Thoracic aorta (tissue), 2 donors: Measurements from ENCODE around the gene KRT13. TPM values are rescaled to one million over a fixed set of nuclear protein-coding genes. Genes with fewer than 3 reads are reported as not detected.

Source experiments
- ATAC-seq: fragments of 150-250 bp; one replicate; pipeline ENCODE4 v1.8.0; 2017; ENCODE audit warnings: low read depth; ENCODE audit not compliant: insufficient number of reproducible peaks, low FRiP score
- DNase-seq: peaks from one replicate; pipeline ENCODE4 v3.0.0-alpha.2; 2020; ENCODE audit warnings: low spot score
- H3K27ac ChIP-seq, 2 donors: fragments of 200-600 bp; sonication (generic); 1 replicate in 1 of 2; 2 replicates in 1 of 2; pipeline ENCODE4 v1.5.1; 2016; ENCODE audit warnings: mild to moderate bottlenecking in 2 of 2, moderate library complexity in 2 of 2
- H3K27me3 ChIP-seq: fragments of 200-600 bp; sonication (generic); replicated peaks from 2 replicates; pipeline ENCODE4 v1.6.0; 2016; ENCODE audit warnings: mild to moderate bottlenecking; ENCODE audit not compliant: insufficient read depth
- H3K36me3 ChIP-seq: fragments of 200-600 bp; sonication (generic); one replicate; pipeline ENCODE4 v1.5.1; 2016
- H3K4me1 ChIP-seq, 2 donors: fragments of 200-600 bp; sonication (generic); 1 replicate in 1 of 2; 2 replicates in 1 of 2; pipeline versions ENCODE4 v1.5.1 to v1.6.0; 2016; ENCODE audit warnings: low read depth in 2 of 2, mild to moderate bottlenecking in 1 of 2; ENCODE audit not compliant: control insufficient read depth in 1 of 2
- H3K4me3 ChIP-seq: fragments of 200-600 bp; sonication (generic); 2 replicates; pipeline ENCODE4 v1.5.1; 2016; ENCODE audit warnings: mild to moderate bottlenecking
- H3K9me3 ChIP-seq: fragments of 200-600 bp; sonication (generic); 2 replicates; pipeline ENCODE4 v1.5.1; 2016
- total RNA-seq, 2 donors: library from RNA; depleted of rRNA; stranded (reverse); fragments of >200 nt; gene quantifications; one replicate each; pipeline versions ENCODE4 v1.1.0 to v1.2.3, GENCODE V29; 2016
- TF ChIP-seq, protein P1 (sequence below): fragments of 200-600 bp; sonication (generic); IDR thresholded peaks from one replicate; pipeline ENCODE4 v1.5.1; 2019; ENCODE audit warnings: antibody characterized with exemption

The KRT13 gene
- total RNA-seq, 2 donors from 2014 or later: 1.4 TPM; not detected in 1

DNA sequence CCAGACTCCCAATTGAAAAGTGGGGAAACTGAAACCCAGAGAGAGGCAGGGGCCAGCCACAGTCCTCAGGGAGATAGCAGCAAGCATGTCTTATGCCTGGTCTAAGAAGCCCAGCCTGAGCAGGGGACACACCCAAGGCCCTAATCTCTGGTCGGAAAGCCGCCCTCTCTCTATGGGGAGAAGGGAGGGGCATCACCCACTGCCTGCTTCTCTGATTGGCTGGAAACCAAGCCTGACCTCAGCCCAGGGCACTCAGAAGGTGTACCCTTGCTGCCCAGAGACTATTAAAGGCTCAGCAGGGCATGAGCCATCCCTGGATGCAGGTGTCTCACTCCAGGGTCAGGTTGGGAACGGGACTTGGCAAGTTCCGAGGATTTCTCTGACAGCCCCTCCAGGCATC, 5.7 kb upstream of the KRT13 start:
- H3K4me3 ChIP-seq: no peak overlapping the region
- no peak overlapping the region for H3K27ac ChIP-seq

DNA sequence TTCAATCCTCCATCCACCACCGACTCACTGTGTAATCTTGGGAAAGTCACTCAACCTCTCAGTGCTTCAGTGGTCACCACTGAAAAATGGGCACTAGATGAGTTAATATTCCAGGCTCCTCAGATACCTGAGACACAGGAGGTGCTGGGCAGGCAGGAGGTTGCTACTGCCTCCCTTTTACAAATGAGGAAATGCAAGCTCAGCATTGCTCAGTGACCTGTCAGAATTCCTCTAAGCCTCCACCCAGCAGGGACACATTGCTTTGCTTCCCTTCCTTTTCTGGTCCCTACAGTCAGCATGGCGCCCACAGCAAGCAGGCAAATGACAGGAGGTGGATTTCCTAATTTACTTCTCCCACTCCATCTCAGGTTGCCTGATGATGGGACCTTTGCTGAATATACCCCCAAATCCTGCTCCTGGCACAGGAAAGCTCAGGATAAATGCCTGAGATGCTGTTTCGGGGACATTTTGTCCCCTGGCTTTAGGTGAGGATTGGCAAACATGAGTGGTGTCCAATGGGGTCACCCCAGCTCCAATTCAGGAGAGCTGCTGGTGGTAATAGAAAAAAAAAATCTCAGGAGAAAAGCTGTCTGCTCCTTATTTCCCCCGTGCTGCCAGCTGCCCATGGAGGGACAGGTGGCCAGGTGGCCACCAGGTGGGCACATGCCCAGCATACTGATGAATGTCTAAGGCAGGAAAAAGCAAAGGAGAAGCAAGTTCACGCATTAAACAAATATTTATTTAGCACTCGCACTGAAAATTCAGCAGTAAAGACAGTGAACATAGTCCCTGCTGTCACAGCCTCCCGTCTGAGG, 5.0 kb upstream of the KRT13 start:
- TF ChIP-seq, protein P1, sequence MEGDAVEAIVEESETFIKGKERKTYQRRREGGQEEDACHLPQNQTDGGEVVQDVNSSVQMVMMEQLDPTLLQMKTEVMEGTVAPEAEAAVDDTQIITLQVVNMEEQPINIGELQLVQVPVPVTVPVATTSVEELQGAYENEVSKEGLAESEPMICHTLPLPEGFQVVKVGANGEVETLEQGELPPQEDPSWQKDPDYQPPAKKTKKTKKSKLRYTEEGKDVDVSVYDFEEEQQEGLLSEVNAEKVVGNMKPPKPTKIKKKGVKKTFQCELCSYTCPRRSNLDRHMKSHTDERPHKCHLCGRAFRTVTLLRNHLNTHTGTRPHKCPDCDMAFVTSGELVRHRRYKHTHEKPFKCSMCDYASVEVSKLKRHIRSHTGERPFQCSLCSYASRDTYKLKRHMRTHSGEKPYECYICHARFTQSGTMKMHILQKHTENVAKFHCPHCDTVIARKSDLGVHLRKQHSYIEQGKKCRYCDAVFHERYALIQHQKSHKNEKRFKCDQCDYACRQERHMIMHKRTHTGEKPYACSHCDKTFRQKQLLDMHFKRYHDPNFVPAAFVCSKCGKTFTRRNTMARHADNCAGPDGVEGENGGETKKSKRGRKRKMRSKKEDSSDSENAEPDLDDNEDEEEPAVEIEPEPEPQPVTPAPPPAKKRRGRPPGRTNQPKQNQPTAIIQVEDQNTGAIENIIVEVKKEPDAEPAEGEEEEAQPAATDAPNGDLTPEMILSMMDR: no peak
- Histone ChIP-seq H3K36me3 (no peaks in the 10 kb centered on the region), H3K9me3 (no peaks in the 10 kb centered on the region), H3K27ac (no peak overlapping the region), H3K4me1 (no peaks in the 10 kb centered on the region), H3K4me3 (no peak overlapping the region), H3K27me3 (no peaks in the 10 kb centered on the region)
- DNase-seq (no peak), ATAC-seq (no peak)

More for the DNA sequence above, 5.7 kb upstream of the KRT13 start:
- no peaks in the 10 kb centered on the region for H3K36me3 ChIP-seq
- no peaks in the 10 kb centered on the region for H3K9me3 ChIP-seq
- TF ChIP-seq, protein P1: no peak
- H3K4me1 ChIP-seq: no peaks in the 10 kb centered on the region
- no peak for DNase-seq
- no peaks in the 10 kb centered on the region for H3K27me3 ChIP-seq
- no peak for ATAC-seq

DNA sequence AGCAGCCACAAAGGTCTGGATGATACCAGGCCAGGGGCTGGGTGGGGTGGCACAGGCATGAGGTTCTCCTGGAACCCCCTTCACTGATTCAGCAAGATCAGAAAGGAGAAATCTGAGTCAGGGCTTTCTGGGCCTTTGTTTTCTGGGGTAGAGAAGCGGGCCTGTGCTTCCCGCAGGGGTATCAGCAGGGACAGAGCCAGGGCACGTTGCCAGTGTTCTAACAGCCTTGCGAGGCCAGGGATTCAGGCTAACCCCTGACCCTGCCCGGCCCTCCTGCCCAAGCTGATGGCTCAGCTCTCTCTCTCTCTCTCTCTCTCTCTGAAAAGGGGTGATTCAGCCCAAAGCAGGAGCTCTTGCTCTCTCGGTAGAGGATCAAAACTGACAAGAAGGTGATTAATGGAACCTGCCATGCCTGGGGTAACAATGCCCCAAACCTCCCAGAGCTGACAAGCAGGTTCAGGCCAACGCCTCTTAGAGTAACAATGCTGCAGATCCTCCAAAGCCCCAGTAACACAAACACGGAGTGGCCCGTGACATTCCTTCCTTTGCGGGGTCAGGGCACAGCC, 2.0 kb upstream of the KRT13 start:
- DNase-seq (no peak), ATAC-seq (no peak)
- TF ChIP-seq, protein P1: no peak
- Histone ChIP-seq H3K4me3 (no peak overlapping the region), H3K27ac (no peak overlapping the region), H3K36me3 (no peaks in the 10 kb centered on the region), H3K4me1 (no peaks in the 10 kb centered on the region), H3K9me3 (no peaks in the 10 kb centered on the region), H3K27me3 (no peaks in the 10 kb centered on the region)

DNA sequence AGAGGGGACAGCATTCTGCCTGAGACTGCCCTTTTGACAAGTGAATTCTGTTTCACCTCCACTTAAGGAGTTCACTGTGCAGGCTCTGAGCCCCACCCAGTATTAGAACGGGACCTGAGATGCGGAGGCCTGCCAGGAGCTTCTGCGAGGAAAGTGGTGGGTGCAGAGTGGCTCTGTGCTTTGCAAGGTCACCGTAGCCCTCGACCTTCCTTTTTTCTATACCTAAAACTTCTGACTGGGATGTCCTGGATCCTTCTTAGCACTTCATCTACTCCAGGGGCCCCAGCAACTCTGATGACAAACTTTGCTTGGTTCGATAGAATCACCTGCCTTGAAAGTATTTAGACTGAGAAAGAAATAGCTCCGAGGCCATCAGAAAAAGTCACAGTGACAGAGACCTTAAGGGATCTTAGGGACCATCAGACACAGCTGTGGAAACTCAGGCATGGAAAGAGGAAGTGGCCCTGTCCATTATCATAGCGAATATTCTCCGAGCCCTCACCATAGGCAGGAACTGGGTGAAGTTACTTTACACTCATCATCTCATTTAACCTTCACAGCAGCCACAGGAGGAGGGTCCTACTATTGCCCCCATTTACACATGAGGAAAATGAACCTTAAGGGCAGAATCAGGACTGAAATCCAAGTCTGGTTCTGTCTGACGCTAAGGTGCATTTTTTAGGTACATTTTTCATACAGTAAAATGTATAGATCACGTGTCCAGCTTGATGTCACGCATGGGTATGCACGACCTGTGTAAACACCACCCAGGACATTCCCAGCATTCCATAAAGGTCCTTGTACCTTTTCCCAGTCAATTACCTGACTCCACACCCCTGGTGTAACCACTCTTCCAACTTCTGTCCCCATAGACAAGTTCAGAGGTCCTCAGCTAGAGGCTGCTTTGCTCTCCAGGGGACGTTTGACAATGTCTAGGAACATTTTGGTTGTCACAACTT, 676 bp upstream of the KRT13 start:
- no peak for DNase-seq
- no peaks in the 10 kb centered on the region for H3K27me3 ChIP-seq
- TF ChIP-seq, protein P1: no peak
- no peak overlapping the region for H3K4me3 ChIP-seq
- ATAC-seq: no peak
- no peaks in the 10 kb centered on the region for H3K36me3 ChIP-seq
- H3K9me3 ChIP-seq: no peaks in the 10 kb centered on the region
- H3K4me1 ChIP-seq: no peaks in the 10 kb centered on the region
- H3K27ac ChIP-seq: no peak overlapping the region
